Measurements from ENCODE around the gene CDH23. TPM values are rescaled to one million over a fixed set of nuclear protein-coding genes. Genes with fewer than 3 reads are reported as not detected.
A peak's percentile ranks its signal among the peaks of the same experiment; 100 is the strongest.

Gene CDH23
- total RNA-seq, 1 experiment from 2014 or later: 7.8 TPM

GRCh38 chr10:71824333-71824732, 427.6 kb downstream of the CDH23 start:
- intact Hi-C loops (cut with micrococcal nuclease; ENCODE audit: unreplicated experiment): no loop called here
- Histone ChIP-seq H3F3A (ENCODE audit: insufficient read depth, low read depth) (peaks cover 13% of the 10 kb centered on the region; the same call in 1 of the 2 replicates), H3K79me2 (ENCODE audit: low read depth) (no peaks in the 10 kb centered on the region), H3K27ac (no peak overlapping the region), H3K4me3 (no peak overlapping the region), H4K20me1 (ENCODE audit: insufficient read depth) (0 out of 2 replicates have a peak, but pooled peaks cover 9% of the 10 kb centered on the region), H3K9me3 (ENCODE audit: insufficient read depth, low read depth) (no peaks in the 10 kb centered on the region), H3K27me3 (ENCODE audit: insufficient read depth, low read depth) (no peaks in the 10 kb centered on the region), H3K4me1 (replicated peaks; ENCODE audit: insufficient read depth) (no peaks in the 10 kb centered on the region), H2AFZ (no peak overlapping the region), H3K4me2 (no peak overlapping the region), H3K36me3 (ENCODE audit: low read depth) (peaks cover 49% of the 10 kb centered on the region), H3K9me2 (ENCODE audit: insufficient read depth) (no peaks in the 10 kb centered on the region)
- no peak for DNase-seq
- no peak for TF ChIP-seq CTCF (conservative IDR thresholded peaks at IDR 0.05)
- TF ChIP-seq EZH2 (IDR thresholded peaks at IDR 0.05; ENCODE audit: low read depth): no peak
- POLR2A ChIA-PET (ENCODE audit: unreplicated experiment): no interaction called here
- BruUV-seq (replicated peaks): no TSS peak
- CTCF ChIA-PET: interaction anchor here (0.6 kb wide), 1 partner anchor 132 kb away, joined by 5 read pairs; no protein-coding TSS in a partner anchor

DNA sequence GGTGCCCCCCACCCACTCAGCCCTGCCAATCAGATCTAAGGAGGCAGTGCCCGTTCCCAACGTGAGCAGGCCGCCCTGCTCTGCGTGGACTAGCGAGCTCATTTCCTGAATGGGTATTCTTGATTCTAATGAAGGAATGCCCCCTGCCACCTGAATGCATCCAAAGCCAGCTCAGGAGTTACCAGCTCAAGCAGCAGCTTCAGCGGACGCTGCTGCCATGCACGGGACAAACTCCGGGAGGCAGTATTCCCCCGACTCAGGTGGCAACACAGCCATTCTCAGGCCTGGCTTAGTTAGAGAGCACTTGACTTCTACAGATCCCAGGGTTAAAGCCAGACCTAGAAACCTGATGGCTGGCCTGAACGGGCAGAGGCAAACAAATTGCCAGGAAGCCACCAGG, 428.5 kb downstream of the CDH23 start:
- H3K9me3 ChIP-seq (ENCODE audit: insufficient read depth, low read depth): no peaks in the 10 kb centered on the region
- POLR2A ChIA-PET (ENCODE audit: unreplicated experiment): no interaction called here
- H2AFZ ChIP-seq: no peak overlapping the region
- no peak overlapping the region for H3K4me3 ChIP-seq
- DNase-seq: peak in 1 of 2 experiments; percentile 19
- no peak overlapping the region for H3K27ac ChIP-seq
- no peaks in the 10 kb centered on the region for H3K27me3 ChIP-seq (ENCODE audit: insufficient read depth, low read depth)
- BruUV-seq (replicated peaks): no TSS peak
- H3K4me2 ChIP-seq: no peak overlapping the region
- CTCF ChIA-PET: interaction anchor here (0.6 kb wide), 1 partner anchor 36 kb away, joined by 6 read pairs; no protein-coding TSS in a partner anchor
- H3F3A ChIP-seq (ENCODE audit: insufficient read depth, low read depth): peaks cover 18% of the 10 kb centered on the region; the same call in 1 of the 2 replicates
- no peak for TF ChIP-seq EZH2 (IDR thresholded peaks at IDR 0.05; ENCODE audit: low read depth)
- TF ChIP-seq CTCF (conservative IDR thresholded peaks at IDR 0.05): no peak
- H3K36me3 ChIP-seq (ENCODE audit: low read depth): peaks cover 46% of the 10 kb centered on the region
- H3K9me2 ChIP-seq (ENCODE audit: insufficient read depth): no peaks in the 10 kb centered on the region
- intact Hi-C loops (cut with micrococcal nuclease; ENCODE audit: unreplicated experiment): no loop called here
- no peaks in the 10 kb centered on the region for H3K79me2 ChIP-seq (ENCODE audit: low read depth)
- H4K20me1 ChIP-seq (ENCODE audit: insufficient read depth): 0 out of 2 replicates have a peak, but pooled peaks cover 9% of the 10 kb centered on the region
- H3K4me1 ChIP-seq (replicated peaks; ENCODE audit: insufficient read depth): peaks cover under 1% of the 10 kb centered on the region

- DNase-seq: peak in 1 of 2 experiments; percentile 12
- BruUV-seq (replicated peaks): no TSS peak
- intact Hi-C loops (cut with micrococcal nuclease; ENCODE audit: unreplicated experiment): no loop called here
- Histone ChIP-seq H3K4me3 (no peak overlapping the region), H3K27me3 (ENCODE audit: insufficient read depth, low read depth) (no peaks in the 10 kb centered on the region), H3K4me2 (no peak overlapping the region), H3K36me3 (ENCODE audit: low read depth) (peaks cover 47% of the 10 kb centered on the region), H3K27ac (no peak overlapping the region), H3K79me2 (ENCODE audit: low read depth) (peaks cover 9% of the 10 kb centered on the region), H2AFZ (no peak overlapping the region), H3K9me3 (ENCODE audit: insufficient read depth, low read depth) (no peaks in the 10 kb centered on the region), H3K4me1 (replicated peaks; ENCODE audit: insufficient read depth) (peaks cover 22% of the 10 kb centered on the region), H3K9me2 (ENCODE audit: insufficient read depth) (no peaks in the 10 kb centered on the region), H4K20me1 (ENCODE audit: insufficient read depth) (peaks cover 5% of the 10 kb centered on the region; the same call in 1 of the 2 replicates), H3F3A (ENCODE audit: insufficient read depth, low read depth) (peaks cover 32% of the 10 kb centered on the region; the same call in 1 of the 2 replicates)
- TF ChIP-seq CTCF (conservative IDR thresholded peaks at IDR 0.05): no peak
- TF ChIP-seq EZH2 (IDR thresholded peaks at IDR 0.05; ENCODE audit: low read depth): no peak
- POLR2A ChIA-PET (ENCODE audit: unreplicated experiment): no interaction called here
- CTCF ChIA-PET: no interaction called here
Observed at GRCh38 chr10:71827852-71828251, 431.1 kb downstream of the CDH23 start.
